Uterus (tissue), 4 donors: Measurements from ENCODE around the gene TWIST2. TPM values are rescaled to one million over a fixed set of nuclear protein-coding genes. Genes with fewer than 3 reads are reported as not detected.

Experiments
- DNase-seq, 2 donors: peaks; one replicate each; pipeline ENCODE4 v3.0.0-alpha.2; 2019 to 2020
- H3K27ac ChIP-seq, 2 donors: fragments of 200-600 bp; sonication (generic); 1 replicate in 1 of 2; 2 replicates in 1 of 2; pipeline ENCODE4 v1.5.1; 2016 to 2018
- H3K27me3 ChIP-seq, 2 donors: fragments of 200-600 bp; sonication (generic); one replicate each; pipeline ENCODE4 v1.5.1; 2018 to 2019; ENCODE audit warnings: control low read depth in 1 of 2
- H3K36me3 ChIP-seq, 2 donors: fragments of 200-600 bp; sonication (generic); one replicate each; pipeline ENCODE4 v1.5.1; 2019; ENCODE audit warnings: control low read depth in 1 of 2
- H3K4me1 ChIP-seq, 2 donors: fragments of 200-600 bp; sonication (generic); one replicate each; pipeline ENCODE4 v1.5.1; 2018 to 2019; ENCODE audit warnings: control low read depth in 1 of 2
- H3K4me3 ChIP-seq, 2 donors: fragments of 200-600 bp; sonication (generic); 1 replicate in 1 of 2; 2 replicates in 1 of 2; pipeline ENCODE4 v1.5.1; 2018 to 2019; ENCODE audit warnings: mild to moderate bottlenecking in 1 of 2
- H3K9me3 ChIP-seq, 2 donors: fragments of 200-600 bp; sonication (generic); one replicate each; pipeline ENCODE4 v1.5.1; 2019; ENCODE audit warnings: control low read depth in 1 of 2
- CTCF ChIP-seq, 4 experiments: fragments of 200-600 bp in 2 of 4; fragments of 450-650 bp in 2 of 4; sonication (generic) in 2 of 4; IDR thresholded peaks; one replicate each; pipeline ENCODE4 v1.5.1; 2016 to 2019; ENCODE audit warnings: antibody characterized with exemption in 4 of 4, mild to moderate bottlenecking in 2 of 4, moderate library complexity in 1 of 4
- POLR2A ChIP-seq, 2 donors: fragments of 450-650 bp; IDR thresholded peaks; one replicate each; pipeline ENCODE4 v1.6.1; 2016; ENCODE audit warnings: antibody characterized with exemption in 2 of 2, mild to moderate bottlenecking in 1 of 2, moderate library complexity in 1 of 2
- intact Hi-C: fragments of 100-400 bp; cut with DNase I; formaldehyde crosslinking; loops from one replicate; pipeline ENCODE4 v1.15.1; 2023; ENCODE audit warnings: low total_unique reads
- total RNA-seq, 4 donors: library from RNA; depleted of rRNA in 3 of 4; stranded (reverse); fragments of >200 nt in 3 of 4; gene quantifications; one replicate each; pipeline versions ENCODE4 v1.1.0 to v1.2.4, GENCODE V29; 2014 to 2023
- donor health status: DM: yes; HTN: yes; CAD: no.

TWIST2 gene
- total RNA-seq, 4 donors from 2014 or later: 28.1 to 199 (median 63.9) TPM

GRCh38 chr2:238872026-238872425 lies 24.1 kb downstream of the TWIST2 start:
- intact Hi-C loops: no loop called here
- no peak for DNase-seq

GRCh38 chr2:238872628-238873380 lies 24.9 kb downstream of the TWIST2 start:
- H3K27me3 ChIP-seq: no peaks in the 10 kb centered on the region
- no peaks in the 10 kb centered on the region for H3K9me3 ChIP-seq
- H3K27ac ChIP-seq: peak overlapping the region; percentile 19 to 44
- intact Hi-C loops: no loop called here
- DNase-seq: no peak
- TF ChIP-seq CTCF (IDR thresholded peaks at IDR 0.05): no peak
- TF ChIP-seq POLR2A (IDR thresholded peaks at IDR 0.05): no peak
- H3K36me3 ChIP-seq: no peaks in the 10 kb centered on the region
- peaks cover 7 to 17% of the 10 kb centered on the region in 2 donors for H3K4me1 ChIP-seq
- no peak overlapping the region for H3K4me3 ChIP-seq

More at GRCh38 chr2:238872026-238872425, 24.1 kb downstream of the TWIST2 start:
- Histone ChIP-seq H3K36me3 (no peaks in the 10 kb centered on the region), H3K27me3 (no peaks in the 10 kb centered on the region), H3K4me3 (no peak overlapping the region), H3K27ac (peak overlapping the region; percentile 19 to 44), H3K4me1 (peaks cover 12 to 24% of the 10 kb centered on the region in 2 donors), H3K9me3 (no peaks in the 10 kb centered on the region)
- no peak for TF ChIP-seq CTCF (IDR thresholded peaks at IDR 0.05)
- TF ChIP-seq POLR2A (IDR thresholded peaks at IDR 0.05): no peak

GRCh38 chr2:238873381-238873801 lies 25.5 kb downstream of the TWIST2 start:
- TF ChIP-seq POLR2A (IDR thresholded peaks at IDR 0.05) (no peak), CTCF (IDR thresholded peaks at IDR 0.05) (no peak)
- intact Hi-C loops: no loop called here
- Histone ChIP-seq H3K27me3 (no peaks in the 10 kb centered on the region), H3K9me3 (no peaks in the 10 kb centered on the region), H3K36me3 (no peaks in the 10 kb centered on the region), H3K27ac (no peak overlapping the region), H3K4me3 (no peak overlapping the region), H3K4me1 (peaks cover under 1 to 11% of the 10 kb centered on the region in 2 donors)
- no peak for DNase-seq

GRCh38 chr2:238873841-238874240 lies 26.0 kb downstream of the TWIST2 start:
- Histone ChIP-seq H3K36me3 (no peaks in the 10 kb centered on the region), H3K4me3 (no peak overlapping the region), H3K27me3 (no peaks in the 10 kb centered on the region), H3K4me1 (peaks cover 0 to 7% of the 10 kb centered on the region in 2 donors), H3K27ac (peak overlapping the region in 1 of 2 donors; percentile 9), H3K9me3 (no peaks in the 10 kb centered on the region)
- intact Hi-C loops: no loop called here
- TF ChIP-seq CTCF (IDR thresholded peaks at IDR 0.05) (no peak), POLR2A (IDR thresholded peaks at IDR 0.05) (no peak)
- no peak for DNase-seq

GRCh38 chr2:238874330-238875050 lies 26.6 kb downstream of the TWIST2 start:
- intact Hi-C loops: no loop called here
- peak overlapping the region; percentile 46 to 47 for H3K27ac ChIP-seq
- DNase-seq: peak in 1 of 2 donors; percentile 9

More at GRCh38 chr2:238874330-238875050, 26.6 kb downstream of the TWIST2 start:
- Histone ChIP-seq H3K27me3 (no peaks in the 10 kb centered on the region), H3K4me1 (peaks cover 0 to 6% of the 10 kb centered on the region in 2 donors), H3K36me3 (no peaks in the 10 kb centered on the region), H3K9me3 (no peaks in the 10 kb centered on the region), H3K4me3 (no peak overlapping the region)
- no peak for TF ChIP-seq POLR2A (IDR thresholded peaks at IDR 0.05)
- no peak for TF ChIP-seq CTCF (IDR thresholded peaks at IDR 0.05)
